Endothelial cell of umbilical vein (primary cell): Measurements from ENCODE around the gene DOCK1. TPM values are rescaled to one million over a fixed set of nuclear protein-coding genes. Genes with fewer than 3 reads are reported as not detected.

Experiments used
- BruUV-seq: library from RNA; stranded (reverse); fragments of 400-500 nt; replicated peaks from 2 replicates; lab custom pipeline; 2021; lab: Mats Ljungman, UMichigan
- CTCF ChIA-PET: fragments of 300-600, 350-600 bp; sonication (Branson Sonifier 250); formaldehyde crosslinking; loops from one replicate; lab custom pipeline; 2021; ENCODE audit warnings: antibody characterized with exemption, inconsistent platforms; lab: Charles Lee
- POLR2A ChIA-PET: fragments of 300-600, 350-600 bp; sonication (Branson Sonifier 250); formaldehyde crosslinking; loops from one replicate; lab custom pipeline; 2021; ENCODE audit warnings: antibody characterized with exemption, inconsistent platforms; lab: Charles Lee
- DNase-seq: peaks from one replicate; pipeline ENCODE4 v3.0.0-alpha.2; 2011; ENCODE audit warnings: low read depth, low spot score
- FAIRE-seq: peaks from 2 replicates; lab custom pipeline; 2011; peaks lifted over from hg19 to GRCh38; lab: Jason Lieb, UNC
- H2AFZ ChIP-seq: 2 replicates; pipeline ENCODE4 v1.6.0; 2012; ENCODE audit warnings: low read depth, low read length, control low read depth, inconsistent platforms
- H3K27ac ChIP-seq: 2 replicates; pipeline ENCODE4 v1.5.1; 2011; ENCODE audit warnings: low read depth, mild to moderate bottlenecking, control low read depth, low read length, moderate library complexity; ENCODE audit not compliant: insufficient read depth
- H3K27me3 ChIP-seq, 2 experiments: 2 replicates each; pipeline versions ENCODE4 v1.6.0 to v1.6.1; 2011; ENCODE audit warnings: low read length in 2 of 2, mixed read lengths in 1 of 2; ENCODE audit not compliant: control insufficient read depth in 2 of 2, insufficient read depth in 2 of 2
- H3K36me3 ChIP-seq, 2 experiments: 2 replicates in 1 of 2; 3 replicates in 1 of 2; pipeline ENCODE4 v1.5.1; 2011; ENCODE audit warnings: low read length in 2 of 2, mild to moderate bottlenecking in 1 of 2, moderate library complexity in 1 of 2; ENCODE audit not compliant: control insufficient read depth in 2 of 2, insufficient read depth in 2 of 2; ENCODE audit errors: extremely low read depth in 1 of 2
- H3K4me1 ChIP-seq: 3 replicates; pipeline ENCODE4 v1.5.1; 2011; ENCODE audit warnings: mild to moderate bottlenecking, low read length; ENCODE audit not compliant: control insufficient read depth, insufficient read depth; ENCODE audit errors: extremely low read depth
- H3K4me2 ChIP-seq: 2 replicates; pipeline ENCODE4 v1.6.1; 2011; ENCODE audit warnings: low read length, control low read depth, mixed read lengths; ENCODE audit not compliant: insufficient read depth
- H3K4me3 ChIP-seq, 3 experiments: fragments of 200-600 bp in 1 of 3; sonication (generic), shearing (Covaris generic) in 1 of 3; replicated peaks in 1 of 3; 2 replicates each; pipeline ENCODE4 v1.5.1; 2011 to 2016; ENCODE audit warnings: control low read depth in 3 of 3, low read length in 3 of 3, mild to moderate bottlenecking in 2 of 3, inconsistent platforms in 1 of 3, low read depth in 1 of 3, moderate library complexity in 1 of 3; ENCODE audit not compliant: insufficient read depth in 1 of 3
- H3K79me2 ChIP-seq: 2 replicates; pipeline ENCODE4 v1.6.0; 2012; ENCODE audit warnings: low read length, inconsistent platforms; ENCODE audit not compliant: control insufficient read depth, insufficient read depth
- H3K9ac ChIP-seq: replicated peaks from 2 replicates; pipeline ENCODE3; 2011; ENCODE audit warnings: low read length, control low read depth; ENCODE audit not compliant: insufficient read depth; ENCODE audit errors: extremely low read depth
- H3K9me1 ChIP-seq: replicated peaks from 3 replicates; pipeline ENCODE4 v1.6.0; 2011; ENCODE audit warnings: mild to moderate bottlenecking, low read length; ENCODE audit not compliant: control insufficient read depth, insufficient read depth; ENCODE audit errors: extremely low read depth
- H3K9me3 ChIP-seq: replicated peaks from 2 replicates; pipeline ENCODE4 v1.5.1; 2012; ENCODE audit warnings: low read length, inconsistent platforms; ENCODE audit not compliant: control insufficient read depth, insufficient read depth
- H4K20me1 ChIP-seq: replicated peaks from 2 replicates; pipeline ENCODE3; 2011; ENCODE audit warnings: mild to moderate bottlenecking, low read length; ENCODE audit not compliant: control insufficient read depth, insufficient read depth; ENCODE audit errors: extremely low read depth
- EZH2 ChIP-seq: IDR thresholded peaks from 2 replicates; pipeline ENCODE4 v1.6.1; 2012; ENCODE audit warnings: borderline replicate concordance, low read depth, mild to moderate bottlenecking, moderate library complexity, low read length, inconsistent platforms; ENCODE audit not compliant: severe bottlenecking
- FOS ChIP-seq: IDR thresholded peaks from 2 replicates; pipeline ENCODE4 v1.6.1; 2011; ENCODE audit warnings: mild to moderate bottlenecking, low read length, moderate library complexity, borderline replicate concordance; ENCODE audit not compliant: insufficient read depth
- GATA2 ChIP-seq: IDR thresholded peaks from 2 replicates; pipeline ENCODE4 v1.7.0; 2011; ENCODE audit warnings: low read depth, mild to moderate bottlenecking, moderate library complexity, mixed read lengths, low read length; ENCODE audit not compliant: insufficient read length, insufficient read depth
- JUN ChIP-seq: IDR thresholded peaks from 2 replicates; pipeline ENCODE4 v1.6.1; 2011; ENCODE audit warnings: borderline replicate concordance, low read depth; ENCODE audit not compliant: insufficient read length, insufficient read depth
- MAX ChIP-seq: IDR thresholded peaks from 2 replicates; pipeline ENCODE4 v1.6.1; 2011; ENCODE audit not compliant: insufficient read depth, insufficient read length
- MYC ChIP-seq: IDR thresholded peaks from one replicate; pipeline ENCODE4 v1.6.1; 2011; ENCODE audit warnings: mild to moderate bottlenecking, low read depth, low read length
- POLR2A ChIP-seq: IDR thresholded peaks from 2 replicates; pipeline ENCODE4 v1.6.1; 2012; ENCODE audit warnings: low read depth, mild to moderate bottlenecking, control low read depth, low read length
- POLR2AphosphoS5 ChIP-seq: IDR thresholded peaks from 2 replicates; pipeline ENCODE4 v1.6.1; 2012; ENCODE audit warnings: low read depth, mild to moderate bottlenecking, control low read depth, low read length, moderate library complexity; ENCODE audit not compliant: insufficient read depth
- dilution Hi-C: fragments of 300-500 bp; cut with MboI; formaldehyde crosslinking; loops from one replicate; pipeline ENCODE4 v1.15.0; 2019; ENCODE audit warnings: low sequenced_read_pairs; ENCODE audit not compliant: extremely low pct_ligation_motif_present
- intact Hi-C: fragments of 100-400 bp; cut with micrococcal nuclease; formaldehyde crosslinking; loops from one replicate; pipeline ENCODE4 v1.10.0; 2022
- polyA plus RNA-seq, 4 experiments: library from polyadenylated mRNA; depleted of rRNA in 3 of 4; stranded (reverse) in 3 of 4; unstranded in 1 of 4; fragments of >200 nt; gene quantifications; 2 replicates each; pipeline versions ENCODE4 v1.2.1 to v1.2.3, GENCODE V29; 2011 to 2012; ENCODE audit warnings: missing spikeins in 1 of 4
- total RNA-seq: library from RNA; stranded (reverse); gene quantifications from 2 replicates; pipeline ENCODE4 v1.2.3, GENCODE V29; 2021
- TF ChIP-seq, protein P1 (sequence below), 2 donors: IDR thresholded peaks; 1 replicate in 1 of 2; 2 replicates in 1 of 2; pipeline ENCODE4 v1.5.1; 2011; ENCODE audit warnings: low read length in 2 of 2, mild to moderate bottlenecking in 2 of 2, moderate library complexity in 2 of 2, control low read depth in 1 of 2, inconsistent platforms in 1 of 2, low read depth in 1 of 2; ENCODE audit not compliant: insufficient read depth in 1 of 2; ENCODE audit errors: extremely low read depth in 1 of 2

Gene DOCK1
- total and polyA plus RNA-seq, 2 donors (not counting 3 experiments of a cell fraction or from before 2014, with no cell fraction given), result 22.5 to 83.1 TPM

- intact Hi-C loops, result no loop called here
- H4K20me1 ChIP-seq, result no peaks in the 10 kb centered on the region
- no TSS peak for BruUV-seq
- ChIA-PET POLR2A (no interaction called here), CTCF (interaction anchor here (1.1 kb wide), 1 partner anchor 152 kb away, joined by 3 read pairs; no protein-coding TSS in a partner anchor)
- H3K79me2 ChIP-seq, result no peaks in the 10 kb centered on the region
- H3K36me3 ChIP-seq, result peaks cover 0 to 3% of the 10 kb centered on the region in 2 experiments
- DNase-seq (no peak), FAIRE-seq (no peak)
- no peaks in the 10 kb centered on the region for H3K27me3 ChIP-seq
- H3K4me2 ChIP-seq, result no peak overlapping the region
- no peaks in the 10 kb centered on the region for H3K9me3 ChIP-seq
- H3K4me3 ChIP-seq, result no peak overlapping the region
- H3K27ac ChIP-seq, result no peak overlapping the region
- H3K9me1 ChIP-seq, result no peaks in the 10 kb centered on the region
- H3K4me1 ChIP-seq, result no peaks in the 10 kb centered on the region
- H2AFZ ChIP-seq, result no peak overlapping the region
- TF ChIP-seq FOS (no peak), GATA2 (no peak), JUN (no peak), POLR2AphosphoS5 (no peak), MYC (no peak), POLR2A (no peak), EZH2 (no peak), MAX (no peak)
- TF ChIP-seq, protein P1, sequence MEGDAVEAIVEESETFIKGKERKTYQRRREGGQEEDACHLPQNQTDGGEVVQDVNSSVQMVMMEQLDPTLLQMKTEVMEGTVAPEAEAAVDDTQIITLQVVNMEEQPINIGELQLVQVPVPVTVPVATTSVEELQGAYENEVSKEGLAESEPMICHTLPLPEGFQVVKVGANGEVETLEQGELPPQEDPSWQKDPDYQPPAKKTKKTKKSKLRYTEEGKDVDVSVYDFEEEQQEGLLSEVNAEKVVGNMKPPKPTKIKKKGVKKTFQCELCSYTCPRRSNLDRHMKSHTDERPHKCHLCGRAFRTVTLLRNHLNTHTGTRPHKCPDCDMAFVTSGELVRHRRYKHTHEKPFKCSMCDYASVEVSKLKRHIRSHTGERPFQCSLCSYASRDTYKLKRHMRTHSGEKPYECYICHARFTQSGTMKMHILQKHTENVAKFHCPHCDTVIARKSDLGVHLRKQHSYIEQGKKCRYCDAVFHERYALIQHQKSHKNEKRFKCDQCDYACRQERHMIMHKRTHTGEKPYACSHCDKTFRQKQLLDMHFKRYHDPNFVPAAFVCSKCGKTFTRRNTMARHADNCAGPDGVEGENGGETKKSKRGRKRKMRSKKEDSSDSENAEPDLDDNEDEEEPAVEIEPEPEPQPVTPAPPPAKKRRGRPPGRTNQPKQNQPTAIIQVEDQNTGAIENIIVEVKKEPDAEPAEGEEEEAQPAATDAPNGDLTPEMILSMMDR (IDR thresholded peaks at IDR 0.05; ENCODE audit: extremely low read depth in 1 of 2, insufficient read depth in 1 of 2, low read depth in 1 of 2, low read length in 2 of 2), result no peak
- H3K9ac ChIP-seq, result no peak overlapping the region
- dilution Hi-C loops, result no loop called here
Measured at GRCh38 chr10:127091354-127091753, 186.1 kb downstream of the DOCK1 start.
